Ascending aorta (tissue), 2 donors: ENCODE measurements around the gene TUBB4A. TPM values are rescaled to one million over a fixed set of nuclear protein-coding genes. Genes with fewer than 3 reads are reported as not detected.

ENCODE experiments used
- DNase-seq, 2 donors: peaks; one replicate each; pipeline ENCODE4 v3.0.0-alpha.2; 2019; ENCODE audit warnings: low spot score in 2 of 2
- H3K27ac ChIP-seq, 2 donors: fragments of 200-600 bp; sonication (generic); one replicate each; pipeline ENCODE4 v1.5.1; 2016 to 2017; ENCODE audit warnings: mild to moderate bottlenecking in 1 of 2
- H3K27me3 ChIP-seq: fragments of 200-600 bp; sonication (generic); one replicate; pipeline ENCODE4 v1.5.1; 2017
- H3K36me3 ChIP-seq, 2 donors: fragments of 200-600 bp; sonication (generic); one replicate each; pipeline ENCODE4 v1.5.1; 2016
- H3K4me1 ChIP-seq, 2 donors: fragments of 200-600 bp; sonication (generic); one replicate each; pipeline ENCODE4 v1.5.1; 2016 to 2017; ENCODE audit warnings: mild to moderate bottlenecking in 1 of 2
- H3K4me3 ChIP-seq, 2 donors: fragments of 200-600 bp; sonication (generic); one replicate each; pipeline ENCODE4 v1.5.1; 2016 to 2017; ENCODE audit warnings: mild to moderate bottlenecking in 1 of 2
- H3K9me3 ChIP-seq, 2 donors: fragments of 200-600 bp; sonication (generic); one replicate each; pipeline ENCODE4 v1.5.1; 2016
- intact Hi-C: fragments of 100-400 bp; cut with DNase I; formaldehyde crosslinking; loops from one replicate; pipeline ENCODE4 v1.15.1; 2023
- total RNA-seq: library from RNA; depleted of rRNA; stranded (reverse); fragments of >200 nt; gene quantifications from one replicate; pipeline ENCODE4 v1.1.0, GENCODE V29; 2016
- TF ChIP-seq, protein P1 (sequence below), 3 experiments: fragments of 200-600 bp in 2 of 3; fragments of 450-650 bp in 1 of 3; sonication (generic) in 2 of 3; IDR thresholded peaks; one replicate each; pipeline ENCODE4 v1.5.1; 2016 to 2019; ENCODE audit warnings: antibody characterized with exemption in 3 of 3, mild to moderate bottlenecking in 1 of 3, moderate library complexity in 1 of 3

Gene TUBB4A
- total RNA-seq, 1 donor from 2014 or later, result 0.75 TPM

DNA sequence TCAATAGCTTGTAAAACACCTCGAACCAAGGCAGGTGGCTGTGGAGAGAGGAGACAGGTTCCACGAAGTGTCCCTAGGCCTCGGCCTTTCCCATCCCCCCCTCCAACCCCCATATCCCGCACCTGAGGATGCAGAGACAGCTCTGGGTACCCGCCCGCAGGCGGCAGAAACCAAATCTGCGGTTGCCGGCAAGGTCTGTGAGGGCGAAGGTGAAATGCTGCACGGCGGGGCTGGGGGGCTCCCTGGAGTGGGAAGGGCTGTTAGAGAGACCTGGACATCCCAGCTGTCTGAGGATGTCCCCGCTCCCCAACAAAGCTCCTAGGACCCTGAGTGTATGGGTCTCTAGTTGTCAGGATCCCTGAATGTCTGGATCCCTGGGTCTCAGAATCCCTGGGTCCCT, 23.3 kb downstream of the TUBB4A start:
- no peaks in the 10 kb centered on the region for H3K4me1 ChIP-seq
- H3K36me3 ChIP-seq, result no peaks in the 10 kb centered on the region
- no peak overlapping the region for H3K27ac ChIP-seq
- no peak for DNase-seq
- no peaks in the 10 kb centered on the region for H3K9me3 ChIP-seq
- H3K4me3 ChIP-seq, result no peak overlapping the region
- intact Hi-C loops, result no loop called here
- H3K27me3 ChIP-seq, result peaks cover 11% of the 10 kb centered on the region
- TF ChIP-seq, protein P1, sequence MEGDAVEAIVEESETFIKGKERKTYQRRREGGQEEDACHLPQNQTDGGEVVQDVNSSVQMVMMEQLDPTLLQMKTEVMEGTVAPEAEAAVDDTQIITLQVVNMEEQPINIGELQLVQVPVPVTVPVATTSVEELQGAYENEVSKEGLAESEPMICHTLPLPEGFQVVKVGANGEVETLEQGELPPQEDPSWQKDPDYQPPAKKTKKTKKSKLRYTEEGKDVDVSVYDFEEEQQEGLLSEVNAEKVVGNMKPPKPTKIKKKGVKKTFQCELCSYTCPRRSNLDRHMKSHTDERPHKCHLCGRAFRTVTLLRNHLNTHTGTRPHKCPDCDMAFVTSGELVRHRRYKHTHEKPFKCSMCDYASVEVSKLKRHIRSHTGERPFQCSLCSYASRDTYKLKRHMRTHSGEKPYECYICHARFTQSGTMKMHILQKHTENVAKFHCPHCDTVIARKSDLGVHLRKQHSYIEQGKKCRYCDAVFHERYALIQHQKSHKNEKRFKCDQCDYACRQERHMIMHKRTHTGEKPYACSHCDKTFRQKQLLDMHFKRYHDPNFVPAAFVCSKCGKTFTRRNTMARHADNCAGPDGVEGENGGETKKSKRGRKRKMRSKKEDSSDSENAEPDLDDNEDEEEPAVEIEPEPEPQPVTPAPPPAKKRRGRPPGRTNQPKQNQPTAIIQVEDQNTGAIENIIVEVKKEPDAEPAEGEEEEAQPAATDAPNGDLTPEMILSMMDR (IDR thresholded peaks at IDR 0.05), result no peak

DNA sequence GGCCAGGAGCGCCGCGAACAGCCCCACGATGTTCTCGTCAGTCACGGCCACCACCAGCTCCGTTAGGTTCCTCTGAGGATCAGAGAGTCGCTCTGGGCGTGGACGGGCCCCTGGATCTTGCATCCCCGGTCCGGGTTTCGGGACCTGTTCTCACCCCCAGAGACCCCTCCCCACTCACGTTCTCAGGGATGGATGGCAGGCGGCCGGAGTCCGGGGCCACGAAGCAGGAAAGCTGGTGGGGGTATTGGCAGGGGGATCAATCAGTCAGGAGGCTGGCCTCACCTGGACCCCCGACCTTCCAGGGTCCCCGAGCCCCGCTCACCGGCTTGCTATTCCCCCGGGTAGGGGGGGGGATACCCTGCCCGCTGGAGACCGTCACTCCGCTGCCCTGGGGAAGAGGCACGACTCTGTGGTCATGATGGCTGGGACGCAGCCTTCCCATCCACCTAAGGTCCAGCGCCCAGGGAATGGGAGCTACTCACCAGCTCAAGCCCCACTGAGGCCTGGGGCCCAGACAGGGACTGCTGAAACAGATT, 25.1 kb downstream of the TUBB4A start:
- Histone ChIP-seq H3K4me3 (peak overlapping the region; percentile 4 to 29), H3K9me3 (no peaks in the 10 kb centered on the region), H3K4me1 (no peaks in the 10 kb centered on the region), H3K27ac (no peak overlapping the region), H3K36me3 (no peaks in the 10 kb centered on the region), H3K27me3 (peaks cover 11% of the 10 kb centered on the region)
- TF ChIP-seq, protein P1 (IDR thresholded peaks at IDR 0.05), result no peak
- intact Hi-C loops, result no loop called here
- no peak for DNase-seq

DNA sequence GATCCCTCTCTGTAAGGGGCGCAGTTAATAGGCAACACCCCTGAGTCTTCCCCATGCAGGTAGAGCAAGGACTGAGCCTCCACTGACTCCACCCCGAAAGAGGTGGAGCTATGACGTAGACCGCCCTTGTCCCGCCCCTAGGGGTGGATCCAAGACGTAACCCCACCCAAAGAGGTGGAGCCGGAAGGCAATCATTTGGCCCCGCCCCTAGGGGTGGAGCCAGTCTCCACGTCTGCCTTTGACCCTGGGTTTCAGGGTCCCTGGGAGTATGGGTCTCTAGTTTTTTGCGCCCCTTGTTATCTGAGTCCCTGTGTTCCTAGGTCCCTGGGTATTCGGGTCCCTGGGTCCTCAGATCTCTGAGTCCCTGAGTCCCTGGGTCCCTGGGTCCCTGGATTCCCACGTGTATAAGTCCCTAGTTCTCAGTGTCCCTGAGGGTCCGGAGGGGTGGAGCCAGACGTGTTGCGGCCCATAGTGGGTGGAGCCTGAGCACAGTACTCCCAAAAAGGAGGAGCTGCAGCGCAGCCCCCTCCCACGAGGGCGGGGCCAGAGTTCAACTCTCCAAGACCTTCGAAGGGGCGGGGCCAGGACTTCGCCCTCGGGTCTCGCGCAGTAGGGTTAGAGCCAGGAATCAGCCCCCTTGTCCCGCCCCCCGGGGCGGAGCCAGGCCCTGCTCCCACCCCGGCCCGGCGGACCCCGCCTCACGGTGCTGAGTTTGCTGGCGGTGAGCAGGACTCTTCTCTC, 25.8 kb downstream of the TUBB4A start:
- Histone ChIP-seq H3K9me3 (no peaks in the 10 kb centered on the region), H3K27me3 (peaks cover 11% of the 10 kb centered on the region), H3K27ac (no peak overlapping the region), H3K4me1 (no peaks in the 10 kb centered on the region), H3K36me3 (no peaks in the 10 kb centered on the region), H3K4me3 (peak overlapping the region; percentile 4 to 29)
- TF ChIP-seq, protein P1 (IDR thresholded peaks at IDR 0.05), result no peak
- no peak for DNase-seq
- intact Hi-C loops, result no loop called here

DNA sequence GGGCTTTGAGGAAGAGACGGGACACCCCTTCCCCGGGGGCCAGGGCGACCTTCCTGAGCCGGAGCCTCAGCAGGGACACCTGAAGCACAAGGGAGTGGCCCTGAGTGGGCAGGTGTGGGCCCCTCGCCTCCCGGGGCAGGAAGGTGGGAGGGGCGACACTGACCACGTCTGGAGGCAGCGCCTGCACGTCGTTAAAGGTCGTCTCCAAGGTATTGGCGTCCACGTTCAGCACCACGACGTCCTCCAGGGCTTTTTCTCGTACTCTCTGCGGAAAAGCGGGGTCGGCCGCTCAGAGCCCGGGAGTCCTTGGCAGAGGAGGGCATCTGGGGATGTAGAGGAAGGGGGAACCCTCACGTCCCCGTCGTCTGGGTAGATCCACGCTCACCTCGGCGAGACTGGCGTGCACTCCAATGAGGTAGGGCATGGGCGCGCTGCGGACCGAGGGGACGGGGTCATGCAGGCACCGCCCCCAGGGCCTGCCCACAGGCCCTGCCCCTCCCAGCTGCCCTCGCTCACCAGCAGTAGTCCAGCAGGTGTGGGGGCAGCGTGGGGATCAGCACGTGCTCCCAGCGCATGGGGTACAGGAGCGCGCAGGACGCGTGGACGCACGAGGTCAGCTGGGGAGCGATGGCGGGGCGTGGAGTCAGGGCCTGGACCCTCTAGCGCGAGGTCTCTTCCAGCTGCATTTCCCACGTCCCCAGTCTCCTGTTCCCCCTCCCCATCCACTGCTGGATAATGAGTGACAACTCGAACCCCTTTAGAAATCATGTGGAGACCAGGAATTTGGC, 26.6 kb downstream of the TUBB4A start:
- no peak for DNase-seq
- no peak overlapping the region for H3K4me3 ChIP-seq
- no peaks in the 10 kb centered on the region for H3K36me3 ChIP-seq
- intact Hi-C loops, result no loop called here
- H3K9me3 ChIP-seq, result no peaks in the 10 kb centered on the region
- no peak overlapping the region for H3K27ac ChIP-seq
- H3K27me3 ChIP-seq, result peaks cover 11% of the 10 kb centered on the region
- no peaks in the 10 kb centered on the region for H3K4me1 ChIP-seq
- TF ChIP-seq, protein P1 (IDR thresholded peaks at IDR 0.05), result no peak

DNA sequence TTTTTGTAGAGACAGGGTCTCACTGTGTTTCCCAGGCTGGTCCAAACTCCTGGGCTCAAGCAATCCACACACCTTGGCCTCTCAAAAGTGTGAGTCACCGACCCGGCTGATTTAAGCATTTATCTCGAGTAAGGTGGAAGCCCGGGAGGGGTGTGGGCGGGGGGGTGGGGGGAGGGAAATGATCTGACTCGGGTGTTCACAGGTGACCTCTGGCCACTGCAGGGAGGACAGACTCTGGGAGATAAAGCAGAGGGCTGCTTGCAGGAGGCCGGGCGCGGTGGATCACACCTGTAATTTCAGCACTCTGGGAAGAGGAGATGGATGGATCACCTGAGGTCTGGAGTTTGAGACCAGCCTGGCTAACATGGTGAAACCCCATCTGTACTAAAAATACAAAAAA, 28.5 kb downstream of the TUBB4A start:
- Histone ChIP-seq H3K4me1 (no peaks in the 10 kb centered on the region), H3K36me3 (no peaks in the 10 kb centered on the region), H3K9me3 (no peaks in the 10 kb centered on the region), H3K27me3 (peaks cover 11% of the 10 kb centered on the region), H3K4me3 (no peak overlapping the region), H3K27ac (no peak overlapping the region)
- intact Hi-C loops, result no loop called here
- DNase-seq, result no peak
- TF ChIP-seq, protein P1 (IDR thresholded peaks at IDR 0.05), result no peak
